Upper lobe of left lung (tissue), 4 donors: ENCODE measurements around the gene PVALEF.

Experiments used
- EP300 ChIP-seq, 4 donors: sonication (generic); formaldehyde crosslinking; IDR thresholded peaks; one replicate each; pipeline ENCODE4 v1.5.1; 2017; ENCODE audit warnings: antibody characterized with exemption in 4 of 4, control low read depth in 2 of 4
- POLR2A ChIP-seq, 4 donors: fragments of 450-650 bp; IDR thresholded peaks; one replicate each; pipeline ENCODE4 v1.5.1; 2016 to 2017; ENCODE audit warnings: antibody characterized with exemption in 4 of 4, mild to moderate bottlenecking in 2 of 4
- POLR2AphosphoS5 ChIP-seq, 2 donors: sonication (generic); formaldehyde crosslinking; IDR thresholded peaks; one replicate each; pipeline ENCODE4 v1.5.1; 2017; ENCODE audit warnings: antibody characterized with exemption in 2 of 2
- TF ChIP-seq, protein P1 (sequence below), 6 experiments: fragments of 450-650 bp in 4 of 6; fragments of 200-600 bp in 2 of 6; sonication (generic) in 2 of 6; IDR thresholded peaks; one replicate each; pipeline ENCODE4 v1.5.1; 2016 to 2019; ENCODE audit warnings: antibody characterized with exemption in 6 of 6

DNA sequence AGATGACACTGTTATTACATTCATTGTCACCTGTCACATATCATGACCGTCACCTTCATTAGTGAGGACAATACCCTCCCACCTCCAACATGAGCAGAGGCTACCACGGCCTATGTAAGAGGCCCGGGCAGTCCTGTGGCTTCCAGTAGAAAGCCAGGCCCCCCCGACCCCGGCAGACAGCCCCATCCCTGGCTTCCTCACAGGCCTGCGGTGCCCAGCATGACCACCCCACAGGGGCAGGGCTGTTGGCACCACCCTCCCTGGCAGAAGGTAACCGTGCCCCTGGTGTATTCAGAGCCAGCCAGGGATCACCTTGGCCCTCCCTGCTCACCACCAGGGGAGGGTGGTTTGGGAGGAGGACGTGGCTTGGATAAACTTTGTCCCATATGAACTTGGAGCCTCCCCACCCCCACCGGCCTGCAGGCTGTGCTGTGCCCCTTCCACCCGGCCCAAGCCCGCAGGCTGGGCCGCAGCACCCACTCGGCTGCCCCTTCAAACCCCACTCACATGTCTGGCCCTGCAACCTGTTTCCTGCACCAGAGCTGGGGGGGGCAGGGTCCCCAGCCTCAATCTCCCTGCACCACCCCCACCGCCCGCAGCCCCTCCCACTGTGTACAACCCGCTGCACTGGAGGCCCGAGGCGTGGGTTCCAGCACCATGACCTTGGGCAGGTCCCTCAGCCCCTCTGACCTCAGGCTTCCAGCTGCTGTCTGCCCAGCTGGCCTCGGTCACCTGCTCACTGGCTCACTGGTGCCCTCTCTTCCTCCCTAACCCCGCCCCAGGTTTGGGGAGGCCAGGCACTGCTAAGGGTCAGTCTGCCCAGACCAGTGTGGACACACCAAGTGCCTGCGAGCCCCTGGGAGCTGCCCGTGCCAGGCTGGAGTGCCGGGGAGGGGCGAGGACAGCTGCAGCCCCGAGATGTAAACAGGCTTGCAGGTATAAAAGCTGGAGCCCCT is 13.1 kb downstream of the PVALEF start:
- TF ChIP-seq, protein P1, sequence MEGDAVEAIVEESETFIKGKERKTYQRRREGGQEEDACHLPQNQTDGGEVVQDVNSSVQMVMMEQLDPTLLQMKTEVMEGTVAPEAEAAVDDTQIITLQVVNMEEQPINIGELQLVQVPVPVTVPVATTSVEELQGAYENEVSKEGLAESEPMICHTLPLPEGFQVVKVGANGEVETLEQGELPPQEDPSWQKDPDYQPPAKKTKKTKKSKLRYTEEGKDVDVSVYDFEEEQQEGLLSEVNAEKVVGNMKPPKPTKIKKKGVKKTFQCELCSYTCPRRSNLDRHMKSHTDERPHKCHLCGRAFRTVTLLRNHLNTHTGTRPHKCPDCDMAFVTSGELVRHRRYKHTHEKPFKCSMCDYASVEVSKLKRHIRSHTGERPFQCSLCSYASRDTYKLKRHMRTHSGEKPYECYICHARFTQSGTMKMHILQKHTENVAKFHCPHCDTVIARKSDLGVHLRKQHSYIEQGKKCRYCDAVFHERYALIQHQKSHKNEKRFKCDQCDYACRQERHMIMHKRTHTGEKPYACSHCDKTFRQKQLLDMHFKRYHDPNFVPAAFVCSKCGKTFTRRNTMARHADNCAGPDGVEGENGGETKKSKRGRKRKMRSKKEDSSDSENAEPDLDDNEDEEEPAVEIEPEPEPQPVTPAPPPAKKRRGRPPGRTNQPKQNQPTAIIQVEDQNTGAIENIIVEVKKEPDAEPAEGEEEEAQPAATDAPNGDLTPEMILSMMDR (IDR thresholded peaks at IDR 0.05): no peak
- TF ChIP-seq EP300 (IDR thresholded peaks at IDR 0.05) (no peak), POLR2A (IDR thresholded peaks at IDR 0.05) (no peak), POLR2AphosphoS5 (IDR thresholded peaks at IDR 0.05) (no peak)
